ENCODE results near the gene SORCS2. TPM values are rescaled to one million over a fixed set of nuclear protein-coding genes. Genes with fewer than 3 reads are reported as not detected.

The SORCS2 gene
- polyA plus RNA-seq, 1 of the 3 experiments (the other 2 are of a cell fraction) = 1.6 TPM

DNA sequence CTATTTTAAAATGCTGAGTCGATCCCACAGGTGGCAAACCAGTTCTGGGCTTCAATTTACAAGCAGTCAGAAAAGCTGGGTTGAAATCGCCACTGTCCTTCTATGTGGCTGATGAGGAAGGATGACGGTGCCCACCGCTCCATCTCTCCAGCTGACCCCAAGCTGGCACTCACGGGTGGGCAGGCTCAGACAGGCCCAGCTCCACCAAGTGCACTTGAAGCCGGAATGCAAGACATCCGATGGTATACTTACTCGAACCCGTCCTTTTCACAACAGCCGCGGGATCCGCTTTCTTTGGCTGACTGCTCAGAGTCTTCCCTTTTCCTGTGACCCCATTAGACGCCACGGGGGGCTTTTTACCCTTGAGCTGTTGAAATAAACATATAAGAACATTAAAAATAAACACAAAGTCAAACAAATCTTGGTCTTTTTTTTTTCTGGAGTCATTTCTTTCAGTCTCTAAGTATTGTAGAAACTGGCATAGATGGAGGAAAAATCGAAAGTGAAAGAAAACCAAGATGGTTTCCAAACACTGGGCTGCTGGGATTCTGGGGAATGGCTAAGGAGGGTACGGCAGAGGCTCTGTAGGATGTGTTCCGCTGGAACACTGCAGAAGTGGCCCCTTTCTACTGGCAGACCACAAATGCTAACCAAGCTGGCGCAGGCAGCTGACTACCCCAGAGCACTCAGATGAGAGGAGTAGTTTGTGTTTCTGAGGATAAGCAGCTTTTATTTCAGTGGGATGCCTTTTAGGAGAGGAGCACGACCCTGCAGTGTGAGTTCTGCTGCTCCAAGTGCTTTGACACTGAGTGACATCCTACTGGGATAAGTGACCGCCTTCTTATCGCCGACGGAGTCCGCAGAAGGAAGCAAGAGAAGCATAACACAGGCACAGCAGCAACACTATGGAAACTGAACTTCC is 586.4 kb downstream of the SORCS2 start:
- CTCF ChIA-PET = interaction anchor here (0.6 to 3.9 kb wide), 7 partner anchors 8 to 431 kb away, joined by 3 to 27 read pairs (median 6); no protein-coding TSS in a partner anchor
- no peaks in the 10 kb centered on the region for H3K27me3 ChIP-seq (ENCODE audit: insufficient read depth)
- H3K36me3 ChIP-seq (replicated peaks in 1 of 2; ENCODE audit: control insufficient read depth in 1 of 2, insufficient read depth in 2 of 2, low read length in 1 of 2) = peaks cover 92 to 94% of the 10 kb centered on the region in 2 experiments
- H3K9ac ChIP-seq = no peak overlapping the region
- no peaks in the 10 kb centered on the region for H3K9me3 ChIP-seq
- TF ChIP-seq YY1 (IDR thresholded peaks at IDR 0.05; ENCODE audit: low read depth) = no peak
- TF ChIP-seq POLR2AphosphoS5 (IDR thresholded peaks at IDR 0.05; ENCODE audit: low read depth, low read length) = no peak
- no peak for TF ChIP-seq FOSL2 (IDR thresholded peaks at IDR 0.05; ENCODE audit: borderline replicate concordance, low read depth)
- no peak for TF ChIP-seq EP300 (IDR thresholded peaks at IDR 0.05; ENCODE audit: borderline replicate concordance in 1 of 2, low read depth in 1 of 2, low read length in 1 of 2)
- TF ChIP-seq EZH2phosphoT487 (IDR thresholded peaks at IDR 0.05; ENCODE audit: borderline replicate concordance, low read depth) = no peak
- no peak for TF ChIP-seq RAD21 (IDR thresholded peaks at IDR 0.05; ENCODE audit: low read length)
- TF ChIP-seq, protein P1, sequence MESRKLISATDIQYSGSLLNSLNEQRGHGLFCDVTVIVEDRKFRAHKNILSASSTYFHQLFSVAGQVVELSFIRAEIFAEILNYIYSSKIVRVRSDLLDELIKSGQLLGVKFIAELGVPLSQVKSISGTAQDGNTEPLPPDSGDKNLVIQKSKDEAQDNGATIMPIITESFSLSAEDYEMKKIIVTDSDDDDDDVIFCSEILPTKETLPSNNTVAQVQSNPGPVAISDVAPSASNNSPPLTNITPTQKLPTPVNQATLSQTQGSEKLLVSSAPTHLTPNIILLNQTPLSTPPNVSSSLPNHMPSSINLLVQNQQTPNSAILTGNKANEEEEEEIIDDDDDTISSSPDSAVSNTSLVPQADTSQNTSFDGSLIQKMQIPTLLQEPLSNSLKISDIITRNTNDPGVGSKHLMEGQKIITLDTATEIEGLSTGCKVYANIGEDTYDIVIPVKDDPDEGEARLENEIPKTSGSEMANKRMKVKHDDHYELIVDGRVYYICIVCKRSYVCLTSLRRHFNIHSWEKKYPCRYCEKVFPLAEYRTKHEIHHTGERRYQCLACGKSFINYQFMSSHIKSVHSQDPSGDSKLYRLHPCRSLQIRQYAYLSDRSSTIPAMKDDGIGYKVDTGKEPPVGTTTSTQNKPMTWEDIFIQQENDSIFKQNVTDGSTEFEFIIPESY (IDR thresholded peaks at IDR 0.05; ENCODE audit: borderline replicate concordance, low read depth) = no peak
- TF ChIP-seq NFIC (IDR thresholded peaks at IDR 0.05; ENCODE audit: borderline replicate concordance) = no peak
- TF ChIP-seq RFX5 (IDR thresholded peaks at IDR 0.05; ENCODE audit: low read length) = no peak
- TF ChIP-seq TAF1 (IDR thresholded peaks at IDR 0.05; ENCODE audit: borderline replicate concordance, low read depth, low read length) = no peak
- no peak for TF ChIP-seq GABPA (IDR thresholded peaks at IDR 0.05; ENCODE audit: low read depth)
- TF ChIP-seq IRF3 (IDR thresholded peaks at IDR 0.05; ENCODE audit: low read depth, low read length) = no peak
- no peak for TF ChIP-seq USF2 (IDR thresholded peaks at IDR 0.05; ENCODE audit: borderline replicate concordance, low read depth, low read length)
- TF ChIP-seq NRF1 (IDR thresholded peaks at IDR 0.05; ENCODE audit: low read depth, low read length) = no peak
- no peak for TF ChIP-seq FOXJ3 (CRISPR knock-in tag; IDR thresholded peaks at IDR 0.05)
- no peak for TF ChIP-seq CHD2 (IDR thresholded peaks at IDR 0.05; ENCODE audit: low read length, partially characterized antibody)
- H3K4me2 ChIP-seq = no peak overlapping the region
- 89% methylated on average over 23 of the region's 24 CpGs for WGBS (ENCODE audit: low lambda C conversion rate)
- no peak overlapping the region for H3K4me3 ChIP-seq (ENCODE audit: low read depth in 2 of 2, low read length in 1 of 2)
- no peak for DNase-seq
- POLR2A ChIA-PET = no interaction called here
- peak overlapping the region in 1 of 2 experiments; percentile 18; a peak in 2 of 4 replicates for H3K27ac ChIP-seq (ENCODE audit: low read depth in 2 of 2, low read length in 1 of 2)
- no peak overlapping the region for H2AFZ ChIP-seq (ENCODE audit: low read depth)
- H3K79me2 ChIP-seq (ENCODE audit: insufficient read depth) = peaks cover 100% of the 10 kb centered on the region
- peaks cover 52% of the 10 kb centered on the region for H4K20me1 ChIP-seq (ENCODE audit: insufficient read depth)
- H3K9me2 ChIP-seq = no peaks in the 10 kb centered on the region
- H3K4me1 ChIP-seq (ENCODE audit: control insufficient read depth in 1 of 2, insufficient read depth in 2 of 2, low read depth in 1 of 2, low read length in 1 of 2) = peaks cover 15 to 43% of the 10 kb centered on the region in 2 experiments; a peak in 3 of 4 replicates
- H3F3A ChIP-seq (replicated peaks; ENCODE audit: insufficient read depth) = peaks cover 37% of the 10 kb centered on the region

Data from SK-N-SH (cell line).